Endothelial cell of hepatic sinusoid (primary cell): Measurements from ENCODE around the gene SS18L1.

Experiments
- in situ Hi-C: cut with HindIII; loops from 2 replicates; pipeline ENCODE4 v1.10.0; 2017; ENCODE audit warnings: low sequenced_read_pairs

The SS18L1 gene

DNA sequence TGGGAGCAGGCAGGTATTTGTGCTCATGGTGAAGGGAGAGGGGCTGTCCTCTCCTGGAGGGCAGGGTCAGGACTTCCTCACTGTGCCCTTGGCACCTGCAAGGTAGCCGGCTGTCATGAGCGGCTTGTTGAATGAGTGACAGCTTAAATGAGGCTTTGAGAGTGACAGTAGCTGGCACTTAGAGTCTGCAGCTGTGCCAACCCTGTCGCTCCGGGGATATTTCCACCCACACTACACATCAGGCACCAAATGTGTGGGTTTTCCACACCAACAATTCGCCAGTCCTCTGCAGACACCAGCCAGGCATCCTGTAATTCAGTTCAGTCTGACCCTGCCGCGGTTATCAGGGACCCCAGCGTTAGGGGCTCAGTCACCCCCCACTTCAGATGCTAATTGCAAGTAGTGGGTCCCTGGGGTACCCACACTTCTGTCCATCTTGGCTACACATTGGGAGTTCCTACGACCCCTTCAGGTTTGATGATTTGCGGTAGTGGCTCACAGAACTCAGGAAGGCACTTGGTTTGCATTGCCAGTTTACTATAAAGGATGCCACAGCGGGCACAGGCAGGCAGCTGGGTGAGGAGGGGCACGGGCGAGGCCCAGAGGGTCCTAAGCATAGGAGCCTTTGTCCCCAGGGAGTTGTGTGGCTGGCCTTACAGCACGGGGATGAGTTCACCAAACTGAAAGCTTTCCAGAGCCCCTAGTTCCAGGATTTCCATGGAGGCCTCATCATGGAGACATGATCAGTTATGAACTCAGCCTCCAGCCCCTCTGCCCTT, 48.4 kb downstream of the SS18L1 start:
- in situ Hi-C loops: no loop called here

DNA sequence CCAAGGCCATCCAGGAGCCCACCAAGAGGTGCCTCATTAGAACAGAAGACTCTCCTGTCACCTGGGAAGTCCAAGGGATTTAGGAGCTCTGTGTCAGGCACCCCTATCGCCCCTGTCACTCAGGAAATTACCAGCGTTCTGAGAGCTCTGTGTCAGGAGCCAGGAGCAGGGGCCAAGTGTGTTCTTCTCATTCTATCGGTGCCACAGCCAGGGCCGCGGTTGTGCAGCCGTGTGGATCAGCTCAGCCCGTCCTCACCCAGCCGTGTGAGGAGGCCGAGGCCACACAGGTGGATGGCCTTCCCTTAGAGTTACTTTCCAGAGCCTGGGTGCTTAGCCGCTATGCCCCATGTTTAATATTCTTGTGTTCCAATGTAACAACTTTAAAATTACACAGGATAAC, 49.1 kb downstream of the SS18L1 start:
- in situ Hi-C loops: no loop called here

DNA sequence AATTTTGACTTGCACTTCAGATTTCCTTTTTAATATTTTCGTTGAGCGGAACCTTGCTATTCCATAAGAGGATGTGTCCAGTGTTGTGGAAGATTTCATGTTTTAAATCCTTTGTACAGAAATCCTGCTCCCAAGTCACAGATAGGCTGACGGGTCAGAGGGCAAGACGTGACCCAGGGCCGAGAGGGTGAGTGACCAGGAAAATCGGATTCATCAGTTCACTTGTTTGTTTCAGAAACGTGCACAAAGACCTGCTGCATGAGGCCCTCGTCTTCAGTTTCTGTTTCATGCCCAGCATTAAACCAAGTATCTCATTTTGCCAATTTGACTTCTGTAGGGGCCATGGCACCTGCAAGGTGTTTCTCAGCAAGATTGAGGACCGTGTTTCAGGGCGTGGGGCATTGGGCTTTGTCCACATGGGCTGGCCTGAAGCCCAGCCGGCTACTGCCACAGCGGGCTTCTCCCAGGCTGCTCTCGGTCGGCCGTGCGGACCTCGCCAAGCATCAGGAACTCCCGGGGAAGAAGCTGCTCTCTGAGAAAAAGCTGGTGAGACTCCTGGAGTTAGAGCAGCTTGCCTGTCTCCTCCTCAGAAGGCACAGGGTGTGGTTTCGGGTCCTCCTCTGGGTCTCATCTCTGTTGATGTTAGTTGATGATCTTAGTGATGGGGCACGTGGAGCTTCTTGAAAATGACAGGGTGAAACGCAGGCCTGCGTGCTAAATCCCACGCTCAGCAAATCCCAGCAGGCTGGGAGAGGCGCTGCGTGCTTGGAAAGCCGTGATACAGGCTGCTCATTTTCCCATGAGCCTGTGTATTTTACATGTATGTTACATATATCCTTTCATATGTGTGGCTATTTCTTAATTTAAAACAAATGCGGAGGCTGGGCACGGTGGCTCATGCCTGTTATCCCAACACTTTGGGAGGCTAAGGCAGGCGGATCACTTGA, 49.8 kb downstream of the SS18L1 start:
- in situ Hi-C loops: no loop called here

DNA sequence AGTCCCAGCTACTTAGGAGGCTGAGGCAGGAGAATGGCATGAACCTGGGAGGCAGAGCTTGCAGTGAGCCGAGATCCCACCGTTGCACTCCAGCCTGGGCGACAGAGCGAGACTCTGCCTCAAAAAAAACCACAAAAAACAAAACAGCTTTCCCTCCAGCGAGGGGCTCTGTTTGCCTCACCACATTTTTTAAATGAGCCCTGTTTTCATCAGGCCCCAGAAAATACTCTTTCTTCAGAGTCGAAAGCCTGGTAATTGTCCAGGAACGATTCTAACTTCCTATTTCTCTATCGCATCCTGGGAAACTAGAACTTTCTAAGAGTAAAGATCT, 51.5 kb downstream of the SS18L1 start:
- in situ Hi-C loops: no loop called here

DNA sequence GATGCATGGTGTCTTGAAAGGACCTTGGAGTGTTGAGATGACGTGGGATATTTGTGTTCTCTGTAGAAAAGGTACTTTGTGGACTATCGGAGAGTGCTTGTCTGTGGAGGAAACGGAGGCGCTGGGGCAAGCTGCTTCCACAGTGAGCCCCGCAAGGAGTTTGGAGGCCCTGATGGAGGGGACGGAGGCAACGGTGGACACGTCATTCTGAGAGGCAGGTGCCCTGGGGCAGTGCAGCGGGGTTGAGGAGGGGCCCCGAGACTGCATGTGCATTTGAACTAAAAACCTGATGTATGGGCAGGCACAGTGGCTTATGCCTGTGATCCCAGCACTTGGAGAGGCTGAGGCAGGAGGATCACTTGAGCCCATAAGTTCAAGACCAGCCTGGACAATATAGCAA, 52.2 kb downstream of the SS18L1 start:
- in situ Hi-C loops: no loop called here

DNA sequence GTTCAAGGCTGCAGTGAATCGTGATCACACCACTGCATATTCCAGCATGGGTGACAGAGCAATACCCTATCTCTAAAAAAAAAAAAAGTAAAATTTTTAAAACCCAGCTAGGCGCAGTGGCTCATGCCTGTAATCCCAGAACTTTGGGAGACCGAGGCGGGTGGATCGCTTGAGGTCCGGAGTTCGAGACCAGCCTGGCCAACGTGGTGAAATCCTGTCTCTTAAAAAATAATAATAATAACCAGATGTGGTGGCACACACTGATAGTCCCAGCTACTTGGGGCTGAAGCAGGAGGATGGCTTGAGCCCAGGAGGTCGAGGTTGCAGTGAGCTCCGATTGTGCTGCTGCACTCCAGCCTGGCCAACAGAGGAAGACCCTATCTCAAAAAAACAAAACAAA, 52.7 kb downstream of the SS18L1 start:
- in situ Hi-C loops: no loop called here

DNA sequence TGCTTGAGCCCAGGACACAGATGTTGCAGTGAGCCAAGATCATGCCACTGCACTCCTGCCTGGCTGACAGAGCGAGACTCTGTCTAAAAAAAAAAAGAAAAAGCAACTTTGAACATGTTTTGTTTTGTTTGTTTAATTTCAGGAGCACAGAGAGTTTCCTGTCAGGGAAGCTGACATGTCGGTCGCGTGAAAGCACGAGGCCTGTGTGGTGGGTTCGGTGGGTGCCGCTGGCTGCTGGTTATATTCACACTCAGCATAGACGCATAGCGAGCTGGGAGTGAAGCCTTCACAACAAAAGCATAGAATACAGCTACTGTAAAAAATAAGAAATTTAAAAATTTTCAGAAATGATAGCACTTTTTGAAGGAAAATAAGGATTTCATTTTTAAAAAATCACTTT, 53.7 kb downstream of the SS18L1 start:
- in situ Hi-C loops: no loop called here

DNA sequence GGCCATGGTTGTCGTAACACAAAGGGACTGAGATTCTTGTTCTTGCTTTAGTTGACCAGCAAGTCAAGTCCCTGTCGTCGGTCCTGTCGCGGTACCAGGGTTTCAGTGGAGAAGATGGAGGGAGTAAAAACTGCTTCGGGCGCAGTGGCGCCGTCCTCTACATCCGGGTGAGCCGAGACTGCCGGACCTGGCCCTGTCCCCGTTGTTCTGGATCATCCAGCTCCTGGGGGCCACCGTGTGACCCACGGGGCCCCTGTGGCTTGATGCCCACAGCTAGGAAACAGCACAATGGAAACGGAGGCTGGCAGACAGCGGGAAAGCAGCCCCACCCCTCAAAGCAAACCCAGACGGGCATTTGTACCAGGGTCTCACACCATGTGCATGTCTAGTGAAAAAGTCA, 54.2 kb downstream of the SS18L1 start:
- in situ Hi-C loops: no loop called here

DNA sequence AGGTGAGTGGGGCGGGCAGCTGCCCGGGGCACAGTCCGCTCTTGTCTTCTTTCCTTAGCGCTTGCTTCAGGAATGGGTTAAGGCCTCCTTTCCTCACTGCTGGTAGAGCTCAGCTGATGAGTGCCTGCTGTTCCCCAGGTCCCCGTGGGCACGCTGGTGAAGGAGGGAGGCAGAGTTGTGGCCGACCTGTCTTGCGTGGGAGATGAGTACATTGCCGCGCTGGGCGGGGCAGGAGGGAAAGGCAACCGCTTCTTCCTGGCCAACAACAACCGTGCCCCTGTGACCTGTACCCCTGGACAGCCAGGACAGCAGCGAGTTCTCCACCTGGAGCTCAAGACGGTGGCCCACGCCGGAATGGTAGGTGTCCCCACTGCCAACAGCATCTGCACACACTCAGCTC, 54.9 kb downstream of the SS18L1 start:
- in situ Hi-C loops: no loop called here

DNA sequence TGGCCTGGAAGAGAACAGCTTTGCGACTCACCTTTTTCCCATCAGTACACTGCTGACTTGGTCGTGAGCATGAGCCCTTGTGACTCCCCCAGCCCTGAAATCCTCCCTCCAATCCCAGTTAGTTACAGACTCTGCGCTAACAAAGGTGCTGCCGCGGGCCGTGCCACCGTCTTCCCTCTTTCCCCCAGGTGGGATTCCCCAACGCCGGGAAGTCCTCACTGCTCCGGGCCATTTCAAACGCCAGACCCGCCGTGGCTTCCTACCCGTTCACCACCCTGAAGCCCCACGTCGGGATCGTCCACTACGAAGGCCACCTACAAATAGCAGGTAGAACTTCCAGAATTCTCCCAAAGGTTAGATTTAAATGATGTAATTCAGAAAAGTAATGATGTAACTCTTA, 55.4 kb downstream of the SS18L1 start:
- in situ Hi-C loops: no loop called here

DNA sequence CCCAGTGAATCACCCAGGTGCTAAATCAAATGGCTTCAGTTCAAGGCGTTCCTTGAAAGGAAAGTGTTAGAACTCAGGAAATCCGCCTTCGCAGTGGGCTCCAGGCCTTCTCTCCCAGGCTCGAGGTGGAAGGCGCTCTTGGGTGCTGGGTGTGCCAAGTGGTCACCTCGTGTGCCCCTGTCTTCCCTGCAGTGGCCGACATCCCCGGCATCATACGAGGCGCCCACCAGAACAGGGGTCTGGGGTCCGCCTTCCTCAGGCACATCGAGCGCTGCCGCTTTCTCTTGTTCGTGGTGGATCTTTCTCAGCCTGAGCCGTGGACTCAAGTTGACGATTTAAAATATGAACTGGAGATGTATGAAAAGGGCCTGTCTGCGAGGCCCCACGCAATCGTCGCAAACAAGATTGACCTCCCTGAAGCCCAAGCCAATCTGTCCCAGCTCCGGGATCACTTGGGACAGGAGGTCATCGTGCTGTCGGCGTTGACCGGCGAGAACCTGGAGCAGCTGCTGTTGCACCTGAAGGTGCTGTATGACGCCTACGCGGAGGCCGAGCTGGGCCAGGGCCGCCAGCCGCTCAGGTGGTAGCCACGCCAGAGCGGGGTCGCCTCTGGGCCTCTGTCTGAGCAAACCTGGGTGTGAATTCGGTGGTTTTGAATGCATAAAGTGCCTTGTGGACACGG, 57.1 kb downstream of the SS18L1 start:
- in situ Hi-C loops: loop anchor here (10.0 kb wide), 1 partner anchor 94 kb away; no protein-coding TSS in a partner anchor

DNA sequence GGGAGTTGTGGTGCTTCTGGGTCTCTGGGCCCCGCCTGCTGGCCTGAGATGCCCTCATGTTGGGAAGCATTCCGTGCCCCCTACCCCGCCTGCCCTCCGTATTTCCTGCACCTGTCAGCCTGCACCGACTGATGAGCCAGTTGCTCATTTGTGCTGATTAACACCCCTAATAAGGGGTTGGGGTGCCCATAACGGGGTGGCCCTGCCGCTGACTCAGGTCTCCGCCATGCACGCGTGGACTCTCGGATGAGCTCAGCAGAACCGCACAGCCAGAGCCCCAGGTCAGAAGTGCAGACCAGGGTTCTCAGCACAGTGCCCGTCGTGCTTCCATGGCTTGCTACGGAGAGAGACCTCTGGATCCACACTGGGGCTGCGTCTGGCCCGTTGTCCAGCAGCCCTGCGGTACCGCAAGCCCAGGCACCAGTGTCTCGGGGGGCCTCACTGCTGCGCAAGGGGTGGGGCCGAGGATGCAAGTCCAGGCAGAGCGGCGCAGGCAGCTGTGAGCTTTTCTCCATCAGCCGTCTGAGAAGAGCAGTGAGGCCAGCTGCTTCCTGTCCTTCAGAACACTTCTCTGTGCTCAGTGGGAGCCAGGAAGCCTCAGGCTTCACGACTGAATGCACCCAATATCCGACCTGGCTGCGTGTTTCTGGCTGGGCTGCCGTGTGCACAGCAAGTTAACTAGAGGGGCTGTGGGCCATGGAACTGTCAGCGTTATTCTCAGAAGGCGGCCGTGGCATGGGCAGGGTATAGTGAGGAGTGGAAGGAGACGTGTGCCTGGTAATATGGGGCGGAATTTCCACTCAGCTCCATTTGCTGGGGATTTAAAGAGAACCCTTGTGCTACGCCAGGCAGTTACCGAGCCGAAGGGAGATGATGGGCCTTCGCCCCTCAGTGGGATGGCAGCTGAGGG, 57.9 kb downstream of the SS18L1 start:
- in situ Hi-C loops: loop anchor here (10.0 kb wide), 1 partner anchor 93 kb away; no protein-coding TSS in a partner anchor

DNA sequence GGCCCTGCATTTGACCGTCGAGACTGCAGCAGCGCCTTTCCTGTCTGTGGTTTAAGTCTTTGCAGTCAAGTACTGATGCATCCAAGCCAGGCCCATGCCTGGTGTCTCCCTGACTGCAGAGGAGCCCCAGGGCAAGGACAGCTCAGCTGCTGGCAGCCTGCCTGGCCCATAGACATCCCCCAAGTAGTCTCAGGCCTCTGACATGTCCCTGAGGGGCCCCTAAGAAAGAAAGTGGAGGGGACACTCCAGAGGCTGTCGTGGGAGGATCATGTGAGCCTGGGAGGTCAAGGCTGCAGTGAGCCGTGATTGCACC, 58.5 kb downstream of the SS18L1 start:
- in situ Hi-C loops: loop anchor here (10.0 kb wide), 1 partner anchor 93 kb away; no protein-coding TSS in a partner anchor

DNA sequence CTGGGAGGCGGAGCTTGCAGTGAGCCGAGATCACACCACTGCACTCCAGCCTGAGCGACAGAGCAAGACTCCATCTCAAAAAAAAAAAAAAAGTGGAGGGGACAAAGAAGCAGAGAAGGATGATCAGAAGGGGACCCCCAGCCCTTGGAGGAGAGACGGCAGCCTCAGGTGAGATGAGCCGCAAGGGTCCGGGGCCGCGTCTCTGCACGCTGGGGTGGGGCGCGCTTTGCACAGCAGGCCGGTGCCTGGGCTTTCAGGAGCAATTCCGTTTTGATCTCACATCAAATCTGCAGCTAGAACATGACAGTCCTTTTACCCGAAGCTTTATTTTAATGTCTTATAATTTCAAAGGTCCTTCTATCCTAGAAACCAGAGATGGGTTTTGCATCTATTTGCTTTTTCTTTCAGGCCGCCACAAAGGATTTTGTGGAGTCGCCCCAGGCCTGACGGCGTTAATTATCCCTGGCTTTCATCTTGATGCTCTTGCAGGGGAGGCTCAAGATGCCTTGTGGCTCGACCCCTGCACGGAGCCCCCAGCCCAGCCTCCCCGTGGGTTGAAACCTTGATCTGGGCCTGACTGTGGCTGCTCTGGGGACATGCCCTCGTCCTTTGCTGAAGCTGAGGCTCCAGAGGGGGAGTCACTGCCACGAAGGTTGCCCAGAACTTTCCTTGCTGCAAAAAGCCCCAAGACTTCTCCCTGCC, 59.3 kb downstream of the SS18L1 start:
- in situ Hi-C loops: loop anchor here (10.0 kb wide), 1 partner anchor 92 kb away; no protein-coding TSS in a partner anchor

DNA sequence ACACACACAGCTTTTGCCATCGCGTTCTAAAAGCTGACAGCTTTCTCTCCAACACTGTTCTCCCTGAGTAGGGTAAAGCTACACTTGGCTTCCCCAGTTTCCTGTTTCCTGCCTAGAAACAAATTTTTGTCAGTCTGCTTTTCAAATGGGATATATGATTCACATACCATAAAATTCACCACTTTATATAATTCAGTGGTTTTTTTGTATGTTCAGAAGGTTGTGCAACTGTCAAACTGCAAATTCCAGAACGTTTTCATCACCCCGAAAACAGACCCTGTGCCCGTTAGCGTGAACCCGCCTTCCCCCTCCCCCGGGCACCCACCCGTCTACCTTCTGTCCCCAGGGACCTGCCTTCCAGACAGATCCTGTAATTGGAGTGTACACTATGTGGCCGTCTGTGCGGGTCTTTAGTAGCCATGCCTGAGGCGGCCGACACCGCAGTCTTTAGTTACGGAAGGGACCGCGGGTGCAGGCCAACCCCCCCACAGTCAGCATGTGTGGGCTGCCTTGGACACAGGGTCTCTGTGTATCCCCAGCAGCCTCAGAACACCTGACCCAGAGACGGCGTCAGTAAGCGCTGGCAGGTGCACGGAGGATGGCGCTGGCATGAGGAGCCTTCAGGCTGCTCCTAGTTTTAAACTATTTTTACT, 59.9 kb downstream of the SS18L1 start:
- in situ Hi-C loops: loop anchor here (10.0 kb wide), 1 partner anchor 91 kb away; no protein-coding TSS in a partner anchor

DNA sequence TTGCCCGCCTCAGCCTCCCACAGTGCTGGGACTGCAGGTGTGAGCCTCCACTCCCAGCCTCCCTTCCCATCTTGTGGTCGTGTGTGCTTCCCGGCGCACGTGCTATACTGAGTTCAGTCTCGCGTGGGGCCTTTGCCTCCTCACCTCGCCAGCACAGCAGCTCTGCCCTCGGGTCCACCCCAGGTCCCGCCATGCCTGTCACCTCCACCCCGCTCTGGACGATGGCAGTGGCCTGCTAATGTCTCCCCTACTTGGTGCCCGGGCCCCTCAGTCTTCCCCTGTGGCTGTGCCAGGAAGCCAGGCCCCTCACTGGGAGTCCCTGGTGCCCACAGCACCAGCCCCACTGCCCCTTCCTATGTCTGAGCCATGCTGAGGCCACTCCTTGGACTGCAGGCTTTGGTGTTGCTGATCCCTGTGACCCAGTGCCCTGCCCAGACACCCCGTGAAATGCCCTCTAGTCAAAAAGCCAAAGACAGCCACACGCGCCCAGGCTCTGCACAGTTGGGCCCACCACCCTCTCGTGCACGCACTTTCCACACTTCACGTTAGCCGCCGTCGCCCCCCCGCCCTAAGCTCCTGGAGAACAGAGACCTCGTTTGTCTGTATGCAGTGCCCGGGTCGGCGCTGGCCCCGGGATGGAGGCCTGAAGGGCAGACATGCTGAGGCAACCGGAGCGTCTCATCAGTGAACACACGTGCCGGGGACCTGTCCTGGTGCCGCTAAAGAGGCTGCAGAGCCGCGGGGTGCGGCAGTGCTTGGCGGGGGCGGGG, 62.2 kb downstream of the SS18L1 start:
- in situ Hi-C loops: loop anchor here (10.0 kb wide), 1 partner anchor 89 kb away; no protein-coding TSS in a partner anchor

DNA sequence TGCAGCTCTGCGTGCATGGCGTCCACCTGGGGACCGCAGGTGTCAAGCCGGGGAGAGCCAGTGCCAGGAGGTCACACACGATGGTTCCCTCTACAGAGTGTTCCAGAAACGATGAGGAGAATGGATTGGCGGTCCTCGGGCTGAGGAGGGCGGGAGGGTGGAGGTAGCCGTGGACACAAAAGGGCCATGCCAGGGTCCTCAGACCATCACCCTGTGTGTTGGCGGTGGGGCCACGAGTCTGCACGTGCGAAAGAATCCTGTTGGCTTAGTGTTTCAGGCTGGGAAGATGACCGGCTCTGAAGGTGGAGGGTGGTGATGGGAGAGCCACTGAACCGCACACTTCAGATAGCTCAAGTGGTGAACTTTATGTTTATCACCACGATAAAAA, 62.8 kb downstream of the SS18L1 start:
- in situ Hi-C loops: loop anchor here (10.0 kb wide), 1 partner anchor 88 kb away; no protein-coding TSS in a partner anchor

DNA sequence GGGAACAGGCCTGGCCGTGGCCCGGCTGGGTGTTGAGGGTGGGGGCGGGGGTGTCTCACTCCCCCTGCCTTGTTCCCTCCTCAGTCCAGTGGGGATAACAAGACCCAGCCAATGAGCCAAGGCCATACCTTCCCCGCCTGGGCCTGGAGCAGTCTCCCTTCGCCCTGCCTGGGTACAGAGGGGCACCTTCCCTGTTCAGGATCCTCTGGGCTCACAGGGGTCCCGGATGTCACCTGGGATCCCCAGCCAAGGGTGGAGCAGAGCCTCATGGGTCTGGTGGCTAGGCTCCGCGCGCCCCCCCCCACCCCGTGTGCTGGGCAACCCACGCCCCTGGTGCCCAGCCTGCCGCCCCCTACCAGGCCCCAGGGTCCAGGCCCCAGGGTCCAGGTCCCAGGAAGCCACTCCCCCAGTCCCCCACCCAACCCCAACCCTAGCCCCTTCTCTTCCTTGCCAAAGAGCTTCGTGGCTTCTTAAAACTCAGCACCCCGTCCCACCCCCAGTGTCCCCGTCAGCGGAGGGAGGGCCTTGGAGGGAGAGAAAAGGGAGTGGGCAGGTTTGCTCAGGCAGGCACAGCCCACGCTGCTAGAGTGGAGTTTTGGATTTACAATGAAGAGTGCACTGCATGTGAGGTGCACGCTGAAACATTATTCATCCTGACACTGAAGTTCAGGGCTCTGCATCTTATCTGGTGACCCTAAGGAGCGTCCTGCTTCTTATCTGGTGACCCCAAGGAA, 64.7 kb downstream of the SS18L1 start:
- in situ Hi-C loops: loop anchor here (10.0 kb wide), 1 partner anchor 87 kb away; no protein-coding TSS in a partner anchor
